GM18505 (cell line): ENCODE results near the gene SHISA6.

Experiments
- ATAC-seq: cut with Tn5 transposase; IDR thresholded peaks from one replicate; pipeline ENCODE4 v1.9.1; 2021; ENCODE audit not compliant: unreplicated experiment
- POLR2A ChIP-seq: IDR thresholded peaks from 4 replicates; pipeline ENCODE4 v1.6.1; 2011; ENCODE audit warnings: borderline replicate concordance; ENCODE audit not compliant: insufficient read depth, insufficient read length; ENCODE audit errors: extremely low read depth

The SHISA6 gene

DNA sequence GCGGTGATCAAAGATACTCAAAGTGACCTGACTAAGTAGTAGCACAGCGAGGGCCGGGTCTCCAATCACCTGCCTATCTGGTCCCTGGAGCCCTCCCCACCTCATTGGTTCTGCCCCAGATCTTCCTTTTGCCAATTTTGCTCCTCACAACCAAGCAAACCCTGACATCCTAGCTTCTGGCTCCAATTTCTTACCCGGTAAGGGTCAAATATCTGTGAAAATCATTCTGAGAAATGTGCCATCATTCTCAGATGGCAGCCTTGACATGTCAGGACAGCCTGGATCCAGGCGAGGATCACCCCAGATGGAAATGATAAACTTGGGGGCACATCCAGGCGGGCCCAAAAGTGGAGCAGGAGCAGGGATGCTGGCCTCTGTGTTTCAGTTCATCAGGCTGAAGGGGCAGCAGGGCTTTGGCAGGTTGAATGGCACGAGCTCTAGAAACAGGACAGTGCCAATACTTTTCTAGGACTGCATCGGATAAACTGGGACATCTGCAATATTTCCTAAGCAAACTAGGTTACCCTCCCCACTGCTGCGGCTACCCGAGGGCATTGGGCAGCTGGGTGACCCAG lies 83.9 kb downstream of the SHISA6 start:
- TF ChIP-seq POLR2A = no peak
- ATAC-seq = no peak

DNA sequence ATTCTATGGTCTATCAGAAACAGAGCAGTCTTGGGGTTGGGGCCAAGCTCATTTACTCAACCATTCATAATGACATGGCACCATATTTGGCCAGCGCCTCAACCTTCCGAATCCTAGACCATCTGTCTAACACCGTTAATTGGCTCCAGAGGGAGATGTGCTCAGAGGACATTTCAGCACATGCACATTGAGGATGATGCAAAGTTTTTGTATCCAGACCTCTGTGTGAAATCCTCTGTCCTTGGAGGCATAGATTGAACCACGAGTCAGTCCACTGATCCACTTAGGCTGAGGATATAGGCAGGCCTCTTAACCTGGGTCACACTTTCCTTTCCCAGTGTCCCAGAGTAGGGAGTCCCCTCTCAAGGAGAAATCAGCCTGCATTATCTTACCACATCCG lies 85.5 kb downstream of the SHISA6 start:
- no peak for TF ChIP-seq POLR2A
- no peak for ATAC-seq

DNA sequence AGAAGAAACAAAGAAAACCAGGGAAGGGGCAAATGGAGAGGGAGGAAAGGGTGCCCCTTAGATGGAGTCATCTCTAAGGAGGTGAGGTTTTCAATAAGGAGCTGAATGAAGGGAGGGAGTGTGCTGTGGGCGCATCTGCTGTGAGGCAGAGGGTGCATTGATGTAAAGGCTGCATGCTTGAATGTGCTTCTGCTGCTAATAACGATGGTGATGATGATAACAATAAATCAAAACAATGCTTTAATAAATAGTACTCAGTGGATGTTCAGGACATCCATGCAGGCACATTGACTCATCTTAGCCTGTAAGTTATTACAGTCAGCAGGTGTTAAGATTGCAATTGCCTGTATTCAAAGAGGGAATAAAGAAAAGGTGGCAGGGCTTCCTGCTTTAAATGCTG lies 87.8 kb downstream of the SHISA6 start:
- no peak for ATAC-seq
- TF ChIP-seq POLR2A = no peak

DNA sequence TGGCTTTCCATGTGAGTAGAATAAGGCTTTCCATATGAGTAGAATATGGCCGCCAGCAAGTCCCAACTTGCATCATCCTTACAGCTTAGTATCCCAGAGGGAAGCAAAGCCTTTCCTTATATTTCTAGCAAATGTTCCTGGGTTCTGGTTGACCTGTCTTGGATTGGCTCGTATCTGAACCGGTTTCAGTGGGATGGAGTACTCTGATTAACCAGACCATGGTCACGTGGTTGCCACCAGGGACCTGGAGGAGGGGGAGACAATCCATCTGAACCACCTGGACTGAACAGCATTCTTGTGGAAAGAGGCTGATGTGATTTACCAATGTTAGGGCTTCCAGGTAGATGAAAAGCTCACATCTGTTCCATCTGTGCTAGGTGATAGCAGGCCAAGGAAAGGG lies 89.0 kb downstream of the SHISA6 start:
- no peak for TF ChIP-seq POLR2A
- ATAC-seq = no peak

DNA sequence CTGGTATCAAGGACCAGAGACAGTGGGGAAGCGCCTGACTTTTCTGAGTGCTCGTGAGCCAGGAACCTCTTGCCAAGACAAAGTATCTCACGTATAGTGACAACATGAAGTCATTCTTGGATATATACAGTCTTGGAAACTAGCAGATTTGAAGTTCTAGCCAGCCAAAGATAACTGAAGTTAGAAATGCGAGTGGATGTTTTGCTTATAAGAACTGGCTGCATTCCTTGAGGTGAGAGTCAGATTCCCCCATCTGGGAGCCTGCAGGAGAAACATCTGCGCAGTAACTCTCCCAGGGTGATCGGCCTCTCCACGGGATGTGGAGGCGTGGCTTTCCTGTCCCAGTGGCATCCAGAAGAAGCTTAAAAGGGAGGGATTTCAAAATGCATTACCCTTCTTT lies 89.8 kb downstream of the SHISA6 start:
- TF ChIP-seq POLR2A = no peak
- no peak for ATAC-seq

DNA sequence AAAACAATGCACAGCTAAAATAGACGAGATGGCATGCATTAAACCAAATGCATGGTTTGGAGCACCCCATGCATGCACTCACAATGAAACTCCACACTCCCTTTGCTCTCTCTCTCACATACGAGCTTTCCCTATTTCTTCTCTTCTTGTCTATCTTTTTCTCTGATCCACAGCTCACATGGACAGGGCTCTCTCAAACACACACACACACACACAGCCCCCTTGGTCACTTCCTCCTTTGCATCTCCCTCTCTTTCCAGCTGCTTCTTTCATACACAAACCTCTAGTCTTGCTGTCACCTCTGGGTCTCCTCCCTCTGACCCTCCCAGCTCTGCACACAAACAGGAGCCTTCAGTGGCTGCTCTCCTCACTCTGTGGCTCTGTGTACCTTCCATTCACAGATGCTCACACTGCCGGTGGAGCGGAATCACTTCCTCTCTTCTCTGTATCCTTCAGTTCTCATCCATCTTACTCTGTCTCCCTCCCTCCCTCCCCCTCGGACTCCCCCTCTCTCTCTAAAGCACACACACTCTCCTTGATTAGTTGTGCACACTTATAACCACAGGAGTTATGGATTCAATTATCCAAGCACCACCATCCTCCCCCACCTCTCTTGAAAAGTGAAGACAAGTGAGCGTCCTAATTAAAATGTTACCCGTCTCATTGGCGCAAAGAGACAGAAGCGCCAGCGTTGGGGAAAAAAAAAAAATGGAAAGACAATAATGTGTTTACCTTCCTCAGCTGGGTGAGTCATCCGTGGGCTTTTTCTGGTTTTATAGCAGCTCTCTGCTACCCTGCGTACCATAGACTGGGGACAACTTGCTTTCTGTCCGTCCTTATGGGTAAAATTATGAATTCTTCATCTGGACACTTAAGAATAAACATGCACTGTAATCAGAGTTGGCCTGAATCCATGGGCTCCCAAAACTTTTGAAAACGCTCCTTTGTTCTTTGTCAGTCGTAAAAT lies 90.8 kb downstream of the SHISA6 start:
- no peak for ATAC-seq
- no peak for TF ChIP-seq POLR2A

DNA sequence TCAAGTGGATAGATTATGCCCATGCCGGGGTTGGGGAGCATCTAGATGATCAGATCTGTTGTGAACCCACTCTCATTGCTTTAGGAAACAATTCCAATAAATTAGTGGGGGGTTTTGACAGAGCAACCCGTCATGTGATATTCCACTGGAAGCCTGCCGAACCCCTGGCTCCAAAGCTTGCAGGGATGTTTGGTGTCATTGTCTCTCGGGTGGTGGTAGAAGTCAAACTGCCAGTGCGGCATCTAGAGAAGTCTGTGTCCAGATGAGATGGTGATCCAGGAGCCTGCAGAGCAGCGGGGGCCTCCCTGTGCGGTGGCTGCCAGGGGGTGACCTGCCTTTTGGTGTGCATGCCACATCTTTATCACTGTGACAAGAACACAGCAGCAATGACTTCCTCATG lies 91.7 kb downstream of the SHISA6 start:
- no peak for TF ChIP-seq POLR2A
- no peak for ATAC-seq

DNA sequence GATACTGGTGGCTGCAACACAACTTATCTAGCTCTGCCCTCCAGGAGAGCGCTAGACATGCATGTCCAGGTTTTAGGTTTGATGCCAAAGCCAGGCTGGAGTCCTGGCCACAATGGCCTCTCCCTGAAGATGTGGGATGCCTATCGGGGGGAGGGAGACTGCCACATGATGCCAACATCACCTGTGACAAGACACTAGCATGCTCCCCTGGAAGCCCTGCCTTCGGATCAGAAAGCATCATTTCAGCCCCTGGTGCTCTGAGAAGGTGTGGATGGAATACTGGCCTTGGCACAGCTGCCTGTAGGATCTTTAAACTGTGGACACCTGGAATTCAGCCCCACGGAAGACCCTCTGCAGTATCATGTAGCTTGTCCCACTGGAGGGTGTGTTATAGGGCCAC lies 93.5 kb downstream of the SHISA6 start:
- no peak for TF ChIP-seq POLR2A
- ATAC-seq = no peak

DNA sequence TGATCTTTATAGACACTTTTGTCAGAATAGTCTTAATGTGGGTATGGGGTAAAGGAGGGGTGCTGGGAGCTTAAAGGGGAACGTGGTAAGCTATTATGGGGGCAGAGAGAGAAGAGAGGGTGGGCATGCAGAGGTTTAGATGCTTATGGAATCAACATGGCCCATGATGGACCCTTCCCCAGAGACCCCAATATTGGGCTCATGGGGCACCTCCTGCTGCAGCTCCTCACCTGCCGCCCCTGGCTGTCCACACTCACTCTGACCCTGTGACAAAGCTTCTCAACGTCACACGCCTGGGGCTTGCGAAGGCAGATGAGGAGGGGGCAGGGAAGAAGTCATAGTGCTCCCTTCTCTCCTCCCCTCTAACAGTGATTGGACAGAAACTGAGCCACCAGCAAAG lies 95.3 kb downstream of the SHISA6 start:
- TF ChIP-seq POLR2A = no peak

DNA sequence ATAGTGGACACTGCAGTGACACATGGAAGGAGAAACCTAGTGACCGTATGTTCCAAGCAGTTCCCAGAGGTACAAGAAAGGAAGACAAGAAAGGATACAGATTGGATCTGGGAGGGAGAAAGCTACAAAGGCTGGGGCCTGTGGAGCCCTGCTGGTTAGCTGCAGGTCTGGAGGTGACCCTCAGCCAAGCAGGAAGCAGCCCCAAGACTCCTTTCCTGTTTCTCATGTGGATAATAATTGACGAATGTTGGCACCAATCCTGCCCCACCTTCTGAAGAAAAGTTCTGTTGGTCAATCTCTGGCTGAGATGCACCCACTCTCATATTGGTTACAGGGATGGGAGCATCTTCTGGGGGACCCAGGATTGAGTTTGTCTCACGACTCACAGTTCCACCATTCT lies 99.8 kb downstream of the SHISA6 start:
- no peak for TF ChIP-seq POLR2A
- ATAC-seq = no peak

More for the DNA sequence above, 95.3 kb downstream of the SHISA6 start:
- no peak for ATAC-seq

DNA sequence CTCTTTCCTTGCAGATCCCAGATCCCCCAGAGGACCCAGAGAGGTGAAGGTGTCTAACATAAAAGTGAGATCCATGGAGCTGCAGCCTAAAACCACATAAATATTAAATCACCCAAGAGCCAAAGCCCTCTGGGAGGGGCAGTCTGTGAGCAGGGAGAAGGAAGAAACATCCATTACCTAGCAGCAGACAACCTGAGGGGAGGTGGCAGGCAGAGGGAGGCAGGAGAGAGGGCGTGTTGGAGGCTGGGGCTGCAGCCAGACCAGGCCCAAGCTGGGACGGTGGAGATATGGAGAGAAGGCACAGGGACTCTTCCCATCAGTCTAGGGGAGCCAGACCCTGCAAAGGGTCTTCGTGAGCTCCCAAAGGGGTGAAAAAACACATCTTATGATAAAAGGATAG lies 101.1 kb downstream of the SHISA6 start:
- ATAC-seq = no peak
- TF ChIP-seq POLR2A = no peak

DNA sequence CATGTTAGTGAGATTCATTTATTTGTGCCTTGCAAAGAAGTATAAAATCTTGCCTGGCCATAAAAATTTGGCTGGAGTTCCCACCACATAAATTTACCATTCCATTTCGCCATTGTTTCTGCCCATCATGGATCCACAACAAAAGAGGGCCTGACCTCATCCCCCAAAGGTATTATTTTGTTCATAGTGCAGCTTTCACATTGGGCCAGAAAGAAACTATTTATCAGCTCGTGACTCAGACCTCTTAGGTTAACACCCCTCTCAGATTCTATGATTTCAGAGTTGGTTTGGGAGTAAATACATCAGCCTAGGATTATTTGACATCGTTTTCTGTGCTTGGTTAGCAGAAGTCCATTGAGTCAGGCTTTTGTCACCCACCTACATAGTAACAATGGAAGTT lies 108.1 kb downstream of the SHISA6 start:
- ATAC-seq = no peak
- no peak for TF ChIP-seq POLR2A

DNA sequence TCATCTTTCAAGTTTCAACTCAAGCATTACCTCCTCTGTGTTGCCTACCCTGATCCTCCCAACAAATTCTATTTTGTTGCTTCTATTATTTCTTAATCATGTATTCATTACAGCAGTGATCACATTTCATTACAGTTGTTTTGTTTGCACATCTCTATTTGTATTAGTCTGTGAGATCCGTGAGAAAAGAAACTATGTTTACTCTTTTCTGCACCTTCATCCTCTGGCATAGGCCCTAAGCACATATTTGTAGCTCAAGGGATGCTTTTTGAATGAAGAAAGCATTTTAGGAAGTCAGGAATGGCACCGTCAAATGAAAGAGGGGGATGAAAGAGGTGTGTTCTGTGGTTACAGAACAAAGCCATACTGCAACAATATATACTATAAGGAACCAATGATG lies 110.5 kb downstream of the SHISA6 start:
- TF ChIP-seq POLR2A = no peak
- no peak for ATAC-seq

DNA sequence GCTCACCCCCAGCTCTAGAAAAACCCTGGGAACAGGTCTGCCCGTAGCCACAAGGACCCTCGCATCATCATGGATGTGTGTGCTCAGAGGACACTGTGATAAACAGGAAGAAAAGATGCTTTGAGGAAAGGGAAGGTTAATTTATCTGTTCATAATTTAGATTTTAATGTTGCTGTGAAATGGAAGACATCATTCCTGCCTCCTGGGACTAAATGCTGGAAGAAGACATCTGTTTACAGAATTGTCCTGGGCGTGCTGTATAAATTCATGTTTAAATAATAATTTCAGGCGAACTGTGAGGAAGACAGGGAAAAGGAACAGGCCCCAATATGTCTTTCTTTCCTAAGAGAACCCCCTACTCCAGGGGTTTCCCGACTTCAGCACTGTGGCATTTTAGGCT lies 112.6 kb downstream of the SHISA6 start:
- ATAC-seq = no peak
- TF ChIP-seq POLR2A = no peak
